Stimulated activated CD8-positive, alpha-beta memory T cell treated with anti-CD3 and anti-CD28 coated beads, Interleukin-12 subunit alpha, Interleukin-12 subunit beta, amount 100 ng/mL, for 1 hour (primary cell): ENCODE results near the gene KCNH5.

Source experiments
- DNase-seq: peaks from one replicate; pipeline ENCODE4 v3.0.0-alpha.2; 2020; ENCODE audit warnings: low read depth

The KCNH5 gene

GRCh38 chr14:62988967-62989366 is 56.3 kb downstream of the KCNH5 start:
- no peak for DNase-seq

- DNase-seq: no peak
Observed at GRCh38 chr14:62983821-62984220, 61.4 kb downstream of the KCNH5 start.

GRCh38 chr14:62980693-62981092 is 64.6 kb downstream of the KCNH5 start:
- no peak for DNase-seq

- DNase-seq: no peak
Observed at GRCh38 chr14:62957562-62957961, 87.7 kb downstream of the KCNH5 start.

- DNase-seq: no peak
Observed at GRCh38 chr14:62956413-62956812, 88.8 kb downstream of the KCNH5 start.

GRCh38 chr14:62954165-62954564 is 91.1 kb downstream of the KCNH5 start:
- no peak for DNase-seq

- DNase-seq: no peak
Observed at GRCh38 chr14:62952226-62952625, 93.0 kb downstream of the KCNH5 start.

GRCh38 chr14:62947301-62947700 is 98.0 kb downstream of the KCNH5 start:
- DNase-seq: no peak

- no peak for DNase-seq
Observed at GRCh38 chr14:62946221-62946620, 99.0 kb downstream of the KCNH5 start.

- no peak for DNase-seq
Observed at GRCh38 chr14:62943202-62943601, 102.1 kb downstream of the KCNH5 start.

- DNase-seq: no peak
Observed at GRCh38 chr14:62939970-62940369, 105.3 kb downstream of the KCNH5 start.

GRCh38 chr14:62938778-62939177 is 106.5 kb downstream of the KCNH5 start:
- DNase-seq: no peak

GRCh38 chr14:62934439-62934838 is 110.8 kb downstream of the KCNH5 start:
- no peak for DNase-seq

GRCh38 chr14:62921466-62921865 is 123.8 kb downstream of the KCNH5 start:
- DNase-seq: no peak

- DNase-seq: no peak
Observed at GRCh38 chr14:62916551-62916950, 128.7 kb downstream of the KCNH5 start.

GRCh38 chr14:62914873-62915272 is 130.4 kb downstream of the KCNH5 start:
- DNase-seq: no peak

GRCh38 chr14:62914025-62914424 is 131.2 kb downstream of the KCNH5 start:
- no peak for DNase-seq

GRCh38 chr14:62908506-62908905 is 136.8 kb downstream of the KCNH5 start:
- DNase-seq: no peak

- no peak for DNase-seq
Observed at GRCh38 chr14:62905566-62905965, 139.7 kb downstream of the KCNH5 start.

- DNase-seq: no peak
Observed at GRCh38 chr14:62897771-62898170, 147.5 kb downstream of the KCNH5 start.

GRCh38 chr14:62896932-62897456 is 148.3 kb downstream of the KCNH5 start:
- DNase-seq: no peak

- no peak for DNase-seq
Observed at GRCh38 chr14:62894736-62895135, 150.5 kb downstream of the KCNH5 start.

GRCh38 chr14:62889364-62889763 is 155.9 kb downstream of the KCNH5 start:
- DNase-seq: no peak

- no peak for DNase-seq
Observed at GRCh38 chr14:62886461-62886860, 158.8 kb downstream of the KCNH5 start.

GRCh38 chr14:62885451-62885850 is 159.8 kb downstream of the KCNH5 start:
- DNase-seq: no peak
